HL-60 (cell line): ENCODE measurements around the gene NTHL1.

Source experiments
- DNase-seq, 2 experiments: peaks; one replicate each; pipeline ENCODE4 v3.0.0-alpha.2; 2010 to 2020; ENCODE audit warnings: low read depth in 1 of 2, low spot score in 1 of 2
- H3K27ac ChIP-seq: fragments of 250-450 bp; sonication (Bioruptor Pico); replicated peaks from 2 replicates; pipeline ENCODE4 v1.5.1; 2020; ENCODE audit warnings: mild to moderate bottlenecking, moderate library complexity
- H3K27me3 ChIP-seq: fragments of 250-450 bp; sonication (Bioruptor Pico); 2 replicates; pipeline ENCODE4 v1.5.1; 2021; ENCODE audit warnings: mild to moderate bottlenecking, moderate library complexity; ENCODE audit not compliant: insufficient read depth, poor library complexity, severe bottlenecking
- H3K4me3 ChIP-seq: replicated peaks from 2 replicates; pipeline ENCODE4 v1.5.1; 2011; ENCODE audit warnings: mild to moderate bottlenecking, control low read depth, low read length; ENCODE audit not compliant: insufficient read depth
- CTCF ChIP-seq: IDR thresholded peaks from one replicate; pipeline ENCODE4 v1.5.1; 2011; ENCODE audit warnings: low read length, control low read depth, inconsistent platforms; ENCODE audit not compliant: insufficient read depth
- GABPA ChIP-seq: IDR thresholded peaks from 2 replicates; pipeline ENCODE4 v1.6.1; 2012; ENCODE audit warnings: low read depth
- POLR2AphosphoS5 ChIP-seq: IDR thresholded peaks from 2 replicates; pipeline ENCODE4 v1.6.1; 2012; ENCODE audit warnings: low read depth
- REST ChIP-seq: IDR thresholded peaks from 2 replicates; pipeline ENCODE4 v1.6.1; 2012; ENCODE audit warnings: low read depth; ENCODE audit not compliant: insufficient replicate concordance
- SPI1 ChIP-seq: IDR thresholded peaks from 2 replicates; pipeline ENCODE4 v1.6.1; 2012; ENCODE audit warnings: low read depth, mild to moderate bottlenecking, borderline replicate concordance

The NTHL1 gene

GRCh38 chr16:1991948-1992703 lies 55.5 kb downstream of the NTHL1 start:
- TF ChIP-seq GABPA = no peak
- no peak for TF ChIP-seq SPI1
- no peak for TF ChIP-seq CTCF
- TF ChIP-seq POLR2AphosphoS5 = no peak
- DNase-seq = peak; percentile 78 to 93
- Histone ChIP-seq H3K4me3 (peak overlapping the region; percentile 29), H3K27ac (no peak overlapping the region), H3K27me3 (peaks cover 26% of the 10 kb centered on the region)

DNA sequence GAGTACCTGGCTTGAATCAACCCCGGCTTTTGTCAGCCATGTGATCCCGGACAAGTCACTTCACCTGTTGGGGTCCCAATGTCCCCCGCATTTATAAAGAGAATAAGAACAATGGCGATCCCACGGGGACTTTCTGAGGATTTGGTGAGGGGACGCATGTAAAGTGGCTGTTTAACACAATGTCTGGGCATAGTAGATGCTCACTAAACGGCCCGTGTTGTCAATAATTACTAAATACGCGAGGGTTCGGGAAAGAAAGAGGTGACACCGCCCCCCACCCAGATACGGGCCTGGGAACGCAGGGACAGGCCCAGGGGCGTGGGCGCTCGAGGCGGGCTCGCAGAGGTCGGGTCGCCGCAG lies 56.1 kb downstream of the NTHL1 start:
- H3K27ac ChIP-seq = no peak overlapping the region
- no peak for TF ChIP-seq GABPA
- no peak for TF ChIP-seq REST
- peaks cover 26% of the 10 kb centered on the region for H3K27me3 ChIP-seq
- DNase-seq = no peak
- peak overlapping the region; percentile 29 for H3K4me3 ChIP-seq

DNA sequence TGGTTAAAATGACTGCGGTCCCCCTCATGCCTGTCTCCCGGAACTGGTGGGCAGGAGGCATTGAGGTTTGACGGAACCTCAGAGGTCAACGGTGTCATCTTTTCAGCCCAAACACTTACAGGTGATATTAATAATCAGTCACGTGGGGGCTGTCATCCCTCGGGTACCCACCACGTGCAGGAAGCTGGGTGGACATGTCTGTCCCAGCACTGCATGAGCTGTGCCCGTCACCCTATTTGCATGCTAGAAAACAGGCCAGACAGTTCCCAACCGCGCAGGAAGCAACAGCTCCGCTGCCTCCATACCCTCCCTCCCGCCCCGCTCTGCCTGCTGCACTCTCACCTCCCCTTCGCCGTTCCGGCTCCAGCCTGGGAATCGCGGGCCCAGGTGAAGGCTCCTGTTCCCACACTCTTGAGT lies 56.5 kb downstream of the NTHL1 start:
- no peak overlapping the region for H3K27ac ChIP-seq

More for the DNA sequence above, 56.5 kb downstream of the NTHL1 start:
- DNase-seq = no peak
- Histone ChIP-seq H3K4me3 (no peak overlapping the region), H3K27me3 (peaks cover 26% of the 10 kb centered on the region)
- no peak for TF ChIP-seq REST
- no peak for TF ChIP-seq CTCF
- no peak for TF ChIP-seq GABPA
- TF ChIP-seq SPI1 = no peak
- no peak for TF ChIP-seq POLR2AphosphoS5
